Measurements from ENCODE around the gene PPP1R14D.

PPP1R14D gene

DNA sequence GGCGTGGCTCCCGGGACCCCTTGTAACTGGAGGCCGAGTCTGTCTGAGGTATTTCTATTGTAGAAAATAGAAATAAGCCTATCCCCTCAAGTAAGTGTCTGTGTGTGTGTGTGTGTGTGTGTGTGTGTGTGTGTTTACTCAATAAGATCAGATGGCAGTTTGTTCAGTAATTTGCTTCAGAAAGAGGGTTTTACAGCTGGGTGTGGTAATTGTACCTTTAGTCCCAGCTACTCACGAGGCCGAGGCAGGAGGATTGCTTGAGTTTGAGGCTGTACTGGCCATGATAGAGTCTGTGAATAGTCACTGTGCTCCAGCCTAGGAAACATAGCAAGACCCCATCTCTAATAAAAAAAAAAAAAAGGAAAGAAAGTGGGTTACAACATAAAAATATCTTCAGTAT, 24.0 kb upstream of the PPP1R14D start:
- DNase-seq (ENCODE audit: low spot score), result no peak

- DNase-seq (ENCODE audit: low spot score), result no peak
These were observed 22.1 kb upstream of the PPP1R14D start for GRCh38 chr15:40850576-40851112.

DNA sequence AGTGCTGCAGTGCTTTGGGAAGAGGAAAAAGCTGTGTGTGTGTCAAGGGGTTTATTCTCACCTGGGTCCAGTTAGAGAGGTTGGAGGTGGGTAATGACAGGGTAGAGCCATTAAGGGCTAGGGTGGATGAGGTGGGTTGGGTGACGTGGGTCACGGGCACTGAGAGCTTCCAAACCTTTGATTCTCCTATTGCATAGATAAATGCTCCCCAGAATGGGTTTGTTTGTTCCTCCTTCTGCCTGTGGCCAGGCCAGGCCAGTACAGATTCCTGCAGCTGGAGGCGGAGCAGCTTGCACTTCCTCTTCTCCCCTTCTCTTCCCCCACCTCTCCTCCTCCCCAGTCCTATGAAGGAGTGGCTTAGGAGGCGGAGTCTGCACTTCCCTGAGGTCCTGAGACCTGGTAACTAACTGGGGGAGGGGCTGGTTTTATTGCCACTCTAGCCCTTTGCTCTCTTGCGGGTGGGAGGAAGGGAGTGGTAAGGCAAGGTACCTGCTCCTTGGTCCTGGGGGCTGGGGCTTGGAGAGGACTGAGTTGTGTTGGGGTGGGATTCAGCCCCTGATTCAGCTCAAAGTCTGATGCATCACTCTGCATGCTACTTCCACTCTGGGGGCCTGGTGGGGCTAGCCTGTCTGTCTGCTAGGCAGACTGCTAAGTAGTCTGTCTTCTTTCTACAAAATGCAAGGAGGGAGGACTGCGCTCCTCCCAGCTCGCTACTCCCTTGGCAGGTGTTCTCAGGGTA, 18.9 kb upstream of the PPP1R14D start:
- DNase-seq (ENCODE audit: low spot score), result peak; percentile 60

DNA sequence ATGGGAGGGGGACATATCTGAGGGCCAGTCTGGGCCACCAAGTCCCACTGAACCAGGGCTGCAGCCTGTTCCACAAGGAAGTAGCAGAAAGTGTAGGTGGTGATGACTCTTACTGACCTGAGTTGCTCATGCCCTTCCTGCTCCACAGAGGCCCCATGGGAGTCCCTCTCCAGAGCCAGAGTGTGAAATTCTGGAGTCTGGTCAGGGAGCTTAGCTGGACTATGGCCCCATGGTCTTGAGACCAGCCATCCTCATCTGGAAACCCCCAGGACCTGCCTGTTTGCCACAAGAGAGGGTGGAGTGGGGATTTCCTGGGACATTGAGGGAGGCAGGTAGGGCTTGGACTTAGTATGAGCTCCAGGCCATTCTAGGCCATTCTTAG, 18.3 kb upstream of the PPP1R14D start:
- no peak for DNase-seq (ENCODE audit: low spot score)

- no peak for DNase-seq (ENCODE audit: low spot score)
These were observed 17.2 kb upstream of the PPP1R14D start for GRCh38 chr15:40845511-40846284.

DNA sequence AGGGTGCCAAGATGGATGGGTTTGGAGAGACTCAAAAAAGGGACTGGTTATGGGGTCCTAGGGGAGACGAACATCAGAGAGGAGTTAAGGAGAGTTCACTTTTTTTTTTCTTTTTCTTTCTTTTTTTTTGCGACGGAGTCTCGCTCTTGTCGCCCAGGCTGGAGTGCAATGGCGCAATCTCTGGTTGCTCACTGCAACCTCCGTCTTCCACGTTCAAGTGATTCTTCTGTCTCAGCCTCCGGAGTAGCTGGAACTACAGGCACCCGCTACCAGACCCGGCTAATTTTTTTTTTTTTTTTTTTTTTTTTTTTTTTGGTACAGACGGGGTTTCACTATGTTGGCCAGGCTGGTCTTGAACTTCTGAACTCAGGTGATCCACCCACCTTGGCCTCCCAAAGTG, 16.5 kb upstream of the PPP1R14D start:
- DNase-seq (ENCODE audit: low spot score), result no peak

DNA sequence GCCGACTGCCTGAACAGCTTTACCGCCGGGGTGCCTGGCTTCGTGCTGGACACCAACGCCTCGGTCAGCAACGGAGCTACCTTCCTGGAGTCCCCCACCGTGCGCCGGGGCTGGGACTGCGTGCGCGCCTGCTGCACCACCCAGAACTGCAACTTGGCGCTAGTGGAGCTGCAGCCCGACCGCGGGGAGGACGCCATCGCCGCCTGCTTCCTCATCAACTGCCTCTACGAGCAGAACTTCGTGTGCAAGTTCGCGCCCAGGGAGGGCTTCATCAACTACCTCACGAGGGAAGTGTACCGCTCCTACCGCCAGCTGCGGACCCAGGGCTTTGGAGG, 16.2 kb upstream of the PPP1R14D start:
- DNase-seq (ENCODE audit: low spot score), result no peak

GRCh38 chr15:40843885-40844695, 15.6 kb upstream of the PPP1R14D start, which contains the start of gene SPINT1:
TSS of gene SPINT1 (plus strand) at chr15:40844048. CDS start at chr15:40844555, 507 bp downstream.
- no peak for DNase-seq (ENCODE audit: low spot score)

DNA sequence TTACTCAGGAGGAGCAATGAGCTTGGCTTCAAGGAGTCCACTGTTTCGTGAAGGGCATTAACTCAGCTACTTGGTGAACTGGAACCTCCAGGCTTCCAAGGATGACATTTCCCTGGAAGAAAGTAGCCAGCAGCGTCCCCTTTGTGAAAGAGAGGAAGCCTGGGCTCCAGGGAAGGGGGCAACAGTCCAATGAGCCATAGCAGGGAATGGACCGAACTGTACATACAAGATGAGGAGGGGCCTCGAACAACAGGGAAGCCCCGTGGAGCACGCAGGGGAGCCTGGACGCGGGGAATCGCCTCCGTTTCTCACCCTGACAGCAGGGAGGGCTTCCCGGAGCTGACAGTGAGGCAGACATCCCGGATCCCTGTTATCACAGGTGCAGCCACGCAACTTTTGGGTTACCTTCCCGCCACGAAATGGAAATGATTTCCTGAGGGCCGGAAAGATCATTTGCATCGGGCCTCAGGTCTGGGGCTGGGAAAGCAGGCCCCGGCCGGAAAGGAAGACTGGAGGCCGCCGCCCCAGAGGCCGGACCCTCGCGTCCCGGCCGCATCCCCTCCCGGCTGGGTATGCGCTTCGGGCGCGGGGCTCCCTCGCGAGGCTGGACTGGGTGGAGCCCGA, 14.9 kb upstream of the PPP1R14D start:
- DNase-seq (ENCODE audit: low spot score), result no peak

- no peak for DNase-seq (ENCODE audit: low spot score)
These were observed 13.2 kb upstream of the PPP1R14D start for GRCh38 chr15:40841741-40842140.

GRCh38 chr15:40838756-40839155, 10.2 kb upstream of the PPP1R14D start:
- DNase-seq (ENCODE audit: low spot score), result no peak

- no peak for DNase-seq (ENCODE audit: low spot score)
These were observed 7.5 kb upstream of the PPP1R14D start for GRCh38 chr15:40836020-40836419.

DNA sequence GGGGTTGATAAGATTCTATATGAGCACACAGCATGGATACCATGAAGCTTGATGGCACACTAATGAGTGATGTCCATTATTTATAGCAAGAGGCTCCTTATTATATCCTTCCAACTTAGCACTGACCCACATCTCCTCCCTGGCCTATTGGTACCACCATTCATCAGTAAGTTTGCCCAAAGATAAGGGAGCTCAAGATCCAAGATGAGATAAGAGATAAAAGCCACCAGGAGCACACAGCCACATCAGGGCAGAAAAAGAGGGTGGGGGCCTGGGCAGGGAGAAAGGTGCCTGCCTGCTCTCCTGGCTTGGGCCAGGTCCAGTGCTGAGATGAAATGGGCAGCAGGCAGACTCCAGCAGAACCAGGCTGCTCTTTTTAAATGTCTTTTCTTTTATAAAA, 4.4 kb upstream of the PPP1R14D start:
- no peak for DNase-seq (ENCODE audit: low spot score)

DNA sequence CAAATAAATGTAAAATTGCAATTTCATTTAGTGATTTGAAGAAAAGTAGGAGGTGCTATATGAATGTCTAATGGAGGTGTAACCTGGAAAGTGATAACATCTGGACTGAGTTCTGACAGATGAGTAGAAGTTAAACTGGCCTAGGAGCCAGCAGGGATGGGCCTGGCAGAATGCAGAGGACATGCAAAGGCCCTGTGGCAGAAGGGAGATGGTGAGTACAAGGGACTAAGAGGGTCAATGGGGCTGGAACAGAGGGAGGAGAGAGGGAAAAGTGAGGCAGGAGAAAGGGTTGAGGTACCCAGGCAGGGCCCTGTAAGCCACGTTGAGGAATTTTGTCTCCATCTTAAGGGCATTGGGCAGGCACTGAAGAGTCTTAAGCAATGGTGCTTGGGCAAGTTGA, 3.4 kb upstream of the PPP1R14D start:
- DNase-seq (ENCODE audit: low spot score), result no peak

- DNase-seq (ENCODE audit: low spot score), result no peak
These were observed 2.4 kb upstream of the PPP1R14D start for GRCh38 chr15:40830884-40831283.

DNA sequence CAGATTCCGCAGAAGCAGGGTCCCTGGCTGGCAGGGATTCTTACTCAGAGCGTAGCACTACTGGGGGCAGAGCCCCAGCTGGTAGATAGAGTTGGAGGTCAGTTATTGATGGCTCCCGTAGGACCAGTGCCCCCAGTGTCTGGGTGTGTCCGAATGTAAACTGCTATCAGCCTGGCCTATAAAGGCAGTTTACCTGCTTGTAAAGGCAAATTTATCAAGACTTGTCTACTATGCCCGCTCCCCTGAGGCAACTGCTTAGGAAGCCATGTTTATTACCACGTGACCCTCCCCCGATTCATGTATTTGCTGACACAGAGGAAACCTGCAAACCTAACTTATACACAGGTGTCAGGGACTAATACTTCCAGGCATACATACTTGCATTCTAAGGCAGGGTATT, 607 bp upstream of the PPP1R14D start:
- no peak for DNase-seq (ENCODE audit: low spot score)

DNA sequence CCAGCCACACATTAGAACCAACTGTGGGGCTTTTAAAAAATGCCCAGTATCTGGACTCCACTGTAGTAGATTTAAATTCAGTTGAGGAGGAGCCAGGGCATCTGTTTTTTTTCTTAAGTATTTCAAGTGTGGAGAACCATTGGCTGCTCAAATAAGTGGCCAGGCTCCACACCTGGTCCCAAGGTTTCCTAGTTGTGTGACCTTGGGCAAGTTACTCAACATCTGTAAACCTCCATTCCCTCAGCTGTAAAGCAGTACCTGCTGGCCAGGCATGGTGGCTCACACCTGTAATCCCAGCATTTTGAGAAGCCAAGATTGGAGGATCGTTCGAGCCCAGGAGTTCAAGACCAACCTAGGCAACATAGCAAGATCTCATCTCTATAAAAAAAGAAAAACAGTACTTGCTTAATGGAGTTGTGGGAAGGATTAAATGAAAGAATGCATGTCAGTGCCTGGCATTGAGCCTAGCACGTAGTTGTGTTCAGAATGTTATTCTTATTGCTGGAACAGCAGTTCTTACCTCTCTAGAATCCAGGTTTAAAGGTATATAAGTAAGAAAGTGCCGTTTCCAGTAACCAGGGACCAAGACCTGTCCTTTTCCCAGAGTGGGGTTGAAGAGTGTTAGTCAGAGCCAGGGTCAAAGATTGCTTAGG, 2.0 kb downstream of the PPP1R14D start:
- DNase-seq (ENCODE audit: low spot score), result no peak

DNA sequence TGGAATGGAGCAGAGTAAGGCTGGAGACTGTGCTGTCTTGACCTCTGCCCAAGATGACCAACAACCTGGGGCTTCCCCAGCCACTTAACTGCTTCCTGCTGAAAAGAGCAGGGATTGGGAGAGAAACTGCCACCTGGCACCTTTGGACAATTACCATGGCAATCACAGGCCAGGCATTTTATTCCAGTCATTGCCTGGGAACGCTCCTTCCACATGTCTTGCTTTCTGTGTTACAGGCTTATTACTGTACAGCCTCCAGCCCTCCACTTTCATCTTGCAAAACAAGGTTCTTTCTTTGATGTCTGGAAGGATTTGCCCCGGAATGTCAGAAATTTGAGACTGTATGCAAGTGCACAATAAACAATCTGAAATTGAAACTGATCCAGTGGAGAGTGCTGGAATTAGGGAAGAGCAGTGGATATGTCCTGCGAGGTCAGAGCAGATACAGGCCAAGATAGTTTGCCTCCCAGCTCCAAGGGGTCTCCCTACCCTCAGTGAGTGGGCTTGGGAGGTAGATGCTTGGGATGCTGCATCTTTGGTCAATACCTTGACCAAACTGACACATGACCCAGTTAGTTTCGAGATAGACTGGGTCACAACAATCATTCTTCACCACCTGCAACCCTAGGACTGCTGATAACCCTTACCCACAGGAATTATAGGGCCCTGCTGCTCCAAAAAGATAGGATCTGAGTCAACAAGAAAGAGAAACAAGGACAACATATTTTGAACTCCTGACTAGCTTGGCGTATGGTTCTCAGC, 2.7 kb downstream of the PPP1R14D start:
- DNase-seq (ENCODE audit: low spot score), result no peak

DNA sequence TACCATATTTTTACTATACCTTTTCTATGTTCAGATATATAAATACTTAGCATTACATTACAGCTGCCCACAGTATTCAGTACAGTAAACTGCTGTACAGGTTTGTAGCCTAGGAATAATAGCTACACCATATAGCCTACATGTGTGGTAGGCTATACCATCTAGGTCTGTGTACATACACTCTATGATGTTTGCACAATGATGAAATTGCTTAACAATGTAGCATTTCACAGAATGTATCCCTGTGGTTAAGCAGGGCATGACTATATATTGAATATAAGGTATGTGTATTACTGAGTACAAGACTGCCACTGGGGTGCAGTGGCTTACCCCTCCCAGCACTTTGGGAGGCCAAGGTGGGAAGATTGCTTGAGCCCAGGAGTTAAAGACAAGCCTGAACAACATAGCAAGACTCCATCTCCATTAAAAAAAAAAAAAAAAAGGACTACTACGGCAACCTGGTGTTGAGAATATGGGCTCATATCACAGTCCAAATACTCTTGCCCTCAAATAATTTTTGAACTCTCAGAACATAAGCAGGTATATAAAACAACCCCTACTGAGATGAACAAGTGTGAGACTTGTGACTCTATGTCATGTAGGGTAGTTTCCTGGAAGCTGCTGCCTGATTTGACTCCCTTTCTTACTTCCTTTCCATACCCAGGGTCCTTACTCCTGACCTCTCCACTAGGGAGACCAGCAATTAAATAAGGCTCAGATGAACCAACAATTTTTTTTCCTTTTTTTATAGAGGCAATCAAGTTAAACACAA, 4.8 kb downstream of the PPP1R14D start:
- DNase-seq (ENCODE audit: low spot score), result no peak

DNA sequence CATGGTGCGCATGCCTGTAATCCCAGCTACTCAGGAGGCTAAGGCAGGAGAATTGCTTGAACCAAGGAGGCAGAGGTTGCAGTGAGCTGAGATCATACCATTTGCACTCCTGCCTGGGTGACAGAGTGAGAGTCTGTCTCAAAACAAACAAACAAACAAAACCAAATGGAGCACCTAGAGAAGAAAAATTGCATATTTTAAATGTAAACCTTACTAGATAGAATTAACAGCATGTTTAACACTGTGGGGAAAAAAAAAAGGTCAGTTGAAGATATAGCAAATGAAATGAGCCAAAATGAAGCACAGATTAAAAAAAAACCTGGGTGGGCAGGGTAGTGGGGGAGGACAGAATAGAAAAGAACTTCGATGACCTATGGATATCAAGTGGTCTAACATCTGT, 7.3 kb downstream of the PPP1R14D start:
- DNase-seq (ENCODE audit: low spot score), result no peak

Data from globus pallidus (tissue), 1 donor.